Fibroblast of the aortic adventitia (primary cell): ENCODE data around the gene RTL3. TPM values are rescaled to one million over a fixed set of nuclear protein-coding genes. Genes with fewer than 3 reads are reported as not detected.

Experiments used
- DNase-seq: peaks from one replicate; pipeline ENCODE4 v3.0.0-alpha.2; 2010; ENCODE audit warnings: low read depth
- H3K4me3 ChIP-seq: 2 replicates; pipeline ENCODE4 v1.5.1; 2011; ENCODE audit warnings: low read depth, mild to moderate bottlenecking, control low read depth, low read length, moderate library complexity
- total RNA-seq: library from RNA; depleted of rRNA; stranded (reverse); fragments of >200 nt; gene quantifications from 2 replicates; pipeline ENCODE4 v1.2.3, GENCODE V29; 2012; ENCODE audit warnings: low replicate concordance
- TF ChIP-seq, protein P1 (sequence below): IDR thresholded peaks from 2 replicates; pipeline ENCODE4 v1.5.1; 2011; ENCODE audit warnings: mild to moderate bottlenecking, low read length, control low read depth, inconsistent platforms; ENCODE audit not compliant: insufficient read depth

RTL3 gene
- total RNA-seq, 1 donor = 0.27 TPM

DNA sequence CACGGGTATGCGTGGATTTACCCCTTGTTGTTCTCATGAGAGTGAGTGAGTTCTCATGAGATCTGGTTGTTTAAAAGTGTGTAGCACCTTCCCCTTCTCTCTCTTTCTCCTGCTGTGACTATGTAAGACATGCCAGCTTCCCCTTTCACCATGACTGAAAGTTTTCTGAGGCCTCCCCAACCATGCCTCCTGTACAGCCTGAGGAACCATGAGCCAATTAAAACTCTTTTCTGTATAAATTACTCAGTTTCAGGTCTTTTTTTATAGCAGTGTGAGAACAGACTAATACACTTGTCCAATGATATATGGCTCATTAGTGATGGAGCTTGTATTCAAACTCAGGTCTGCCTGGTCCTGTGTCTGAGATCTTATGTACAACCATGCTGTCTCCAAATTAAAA, 28.5 kb upstream of the RTL3 start:
- TF ChIP-seq, protein P1, sequence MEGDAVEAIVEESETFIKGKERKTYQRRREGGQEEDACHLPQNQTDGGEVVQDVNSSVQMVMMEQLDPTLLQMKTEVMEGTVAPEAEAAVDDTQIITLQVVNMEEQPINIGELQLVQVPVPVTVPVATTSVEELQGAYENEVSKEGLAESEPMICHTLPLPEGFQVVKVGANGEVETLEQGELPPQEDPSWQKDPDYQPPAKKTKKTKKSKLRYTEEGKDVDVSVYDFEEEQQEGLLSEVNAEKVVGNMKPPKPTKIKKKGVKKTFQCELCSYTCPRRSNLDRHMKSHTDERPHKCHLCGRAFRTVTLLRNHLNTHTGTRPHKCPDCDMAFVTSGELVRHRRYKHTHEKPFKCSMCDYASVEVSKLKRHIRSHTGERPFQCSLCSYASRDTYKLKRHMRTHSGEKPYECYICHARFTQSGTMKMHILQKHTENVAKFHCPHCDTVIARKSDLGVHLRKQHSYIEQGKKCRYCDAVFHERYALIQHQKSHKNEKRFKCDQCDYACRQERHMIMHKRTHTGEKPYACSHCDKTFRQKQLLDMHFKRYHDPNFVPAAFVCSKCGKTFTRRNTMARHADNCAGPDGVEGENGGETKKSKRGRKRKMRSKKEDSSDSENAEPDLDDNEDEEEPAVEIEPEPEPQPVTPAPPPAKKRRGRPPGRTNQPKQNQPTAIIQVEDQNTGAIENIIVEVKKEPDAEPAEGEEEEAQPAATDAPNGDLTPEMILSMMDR = no peak
- no peak overlapping the region for H3K4me3 ChIP-seq
- no peak for DNase-seq

DNA sequence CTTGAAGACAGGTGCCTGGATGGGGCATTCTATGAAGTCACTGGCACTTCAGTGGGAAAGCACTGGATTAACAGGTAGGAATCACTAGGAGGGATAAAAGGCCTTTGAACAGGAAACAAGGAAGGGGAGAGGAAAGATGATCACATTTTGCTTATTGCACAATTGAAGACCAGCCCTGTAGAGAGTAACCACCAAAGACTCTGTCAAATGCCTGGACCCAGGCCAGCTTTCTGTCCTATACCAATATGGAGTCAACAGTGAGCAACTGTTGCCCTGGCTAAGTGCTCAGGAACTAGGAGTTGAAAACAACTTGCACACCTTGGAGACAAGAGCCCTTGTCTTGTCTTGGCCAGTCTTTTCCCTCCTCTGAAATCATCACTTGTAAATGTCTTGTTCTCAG, 14.1 kb upstream of the RTL3 start:
- DNase-seq = no peak
- no peak overlapping the region for H3K4me3 ChIP-seq
- TF ChIP-seq, protein P1 = no peak

DNA sequence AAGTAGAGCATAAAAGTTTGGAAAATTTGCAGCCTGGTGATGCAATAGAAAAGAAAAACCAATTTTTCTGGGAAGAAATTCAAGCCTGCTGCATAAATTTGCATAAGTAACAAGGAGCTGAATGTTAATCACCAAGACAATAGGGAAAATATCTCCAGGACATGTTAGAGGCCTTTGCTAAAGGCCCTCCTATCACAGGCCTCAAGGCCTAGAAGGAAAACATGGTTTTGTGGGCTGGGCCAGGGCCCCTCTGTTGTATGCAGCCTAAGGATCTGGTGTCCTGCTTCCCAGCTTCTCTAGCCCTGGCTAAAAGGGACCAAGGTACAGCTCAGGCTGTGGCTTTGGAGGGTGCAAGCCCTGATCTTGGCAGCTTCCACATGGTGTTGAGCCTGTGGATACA, 6.2 kb upstream of the RTL3 start:
- TF ChIP-seq, protein P1 = no peak
- DNase-seq = no peak
- H3K4me3 ChIP-seq = no peak overlapping the region

DNA sequence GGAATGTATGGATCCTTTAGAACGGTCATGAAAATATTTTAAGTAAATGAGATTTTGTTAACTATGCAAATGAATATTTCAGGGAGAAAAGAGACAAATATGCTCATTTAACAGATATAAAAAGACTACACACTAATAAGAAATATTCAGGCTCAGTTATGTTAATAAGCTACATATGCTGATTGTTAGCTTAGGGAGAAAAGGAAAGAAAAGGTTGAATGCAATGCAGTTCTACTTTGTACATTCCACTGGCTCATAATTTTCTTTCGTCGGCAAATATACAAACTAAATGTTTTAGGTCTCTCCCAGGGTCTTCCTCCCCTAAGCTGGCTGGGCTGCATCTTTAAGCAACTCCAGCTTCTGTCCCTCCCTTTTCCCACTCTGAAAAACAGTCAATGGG, 2.7 kb upstream of the RTL3 start:
- H3K4me3 ChIP-seq = no peak overlapping the region
- no peak for DNase-seq
- TF ChIP-seq, protein P1 = no peak

DNA sequence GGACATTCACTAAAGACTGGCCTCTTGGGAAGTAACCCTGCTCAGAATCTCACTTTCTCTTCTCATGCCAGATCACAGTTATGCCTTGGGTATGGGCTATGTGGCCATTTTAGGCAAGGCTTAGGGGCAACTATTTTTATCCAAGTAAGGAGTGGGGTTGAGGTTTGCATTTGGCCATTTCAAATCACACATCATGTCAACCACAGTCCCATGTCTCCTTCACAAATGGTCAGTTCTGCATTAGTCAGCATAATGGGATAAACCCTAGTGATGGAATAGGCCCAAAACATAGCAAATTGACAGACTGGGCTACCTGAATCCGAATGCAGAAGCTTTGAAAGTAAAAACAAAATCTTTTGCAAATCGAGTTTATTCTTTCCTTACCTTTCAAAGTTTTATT, 827 bp upstream of the RTL3 start:
- DNase-seq = no peak
- TF ChIP-seq, protein P1 = no peak
- H3K4me3 ChIP-seq = no peak overlapping the region

DNA sequence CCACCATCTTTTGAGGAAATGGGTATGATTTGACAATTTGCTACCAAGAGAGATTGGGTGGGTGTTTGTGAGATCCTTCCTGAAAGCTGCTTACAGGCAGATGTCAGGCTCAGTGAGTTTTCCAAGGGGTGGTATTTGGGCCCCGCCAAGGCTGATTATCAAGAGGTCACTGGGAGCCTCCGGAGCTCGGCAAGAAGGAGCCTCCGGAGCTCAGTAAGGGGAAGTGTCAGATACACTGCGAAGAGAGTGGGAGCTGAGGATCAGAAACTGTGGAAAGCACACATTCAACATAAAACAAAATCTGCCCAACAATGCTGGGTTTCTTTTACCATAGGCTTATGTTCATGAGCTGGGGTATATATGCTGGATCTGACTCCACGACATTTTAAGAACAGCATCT, 714 bp downstream of the RTL3 start:
- H3K4me3 ChIP-seq = no peak overlapping the region
- no peak for DNase-seq
- TF ChIP-seq, protein P1 = no peak

DNA sequence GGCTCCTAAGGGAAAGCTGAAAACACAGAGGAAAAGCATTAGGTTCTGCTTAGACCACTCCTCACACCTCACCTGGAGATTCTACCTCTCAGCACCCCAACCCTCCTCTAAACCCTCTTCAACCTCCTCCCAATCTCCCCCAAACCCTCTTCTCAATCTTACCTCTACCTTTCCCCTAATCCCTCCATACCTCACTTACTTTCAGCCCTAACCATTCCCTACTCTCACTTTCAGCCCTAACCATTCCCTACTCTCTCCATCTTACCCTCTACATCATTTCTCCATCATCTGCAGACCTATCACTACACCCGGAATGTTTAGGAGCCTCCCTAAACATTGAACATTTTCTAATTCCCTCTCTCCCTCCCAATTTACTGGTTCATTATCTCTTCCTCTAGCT, 3.5 kb downstream of the RTL3 start:
- TF ChIP-seq, protein P1 = no peak
- H3K4me3 ChIP-seq = no peak overlapping the region
- DNase-seq = no peak
